GM21576 (cell line): ENCODE results near the gene CBFA2T3.
"Not testable (repeated sequence)": the region's sequence is repeated elsewhere in the genome, so short reads cannot be mapped to it uniquely, and the experiment has no call there.

Experiments
- ATAC-seq: cut with Tn5 transposase; IDR thresholded peaks from one replicate; pipeline ENCODE4 v1.9.1; 2021; ENCODE audit warnings: mild to moderate bottlenecking, moderate library complexity; ENCODE audit not compliant: unreplicated experiment

The CBFA2T3 gene

DNA sequence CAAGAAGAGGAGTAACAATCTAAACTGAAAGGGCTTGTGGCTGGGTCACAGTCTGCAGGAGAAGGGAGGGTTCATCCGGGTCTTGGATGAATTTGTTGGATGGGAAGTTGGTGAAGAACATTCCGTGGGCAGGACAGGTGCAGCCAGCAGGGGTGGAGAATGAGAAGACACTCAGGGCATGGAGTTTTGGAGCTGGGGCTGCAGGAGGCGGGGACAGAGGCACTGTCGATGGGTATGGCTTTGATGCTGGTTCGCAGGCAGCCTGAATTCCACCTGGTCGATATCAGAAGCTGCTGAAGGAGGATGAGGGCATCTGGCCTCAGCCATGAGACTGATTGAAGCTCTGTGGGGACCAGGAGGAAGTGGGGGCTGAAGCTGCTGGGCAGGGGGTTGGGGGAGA is 36.1 kb upstream of the CBFA2T3 start:
- ATAC-seq = no peak

DNA sequence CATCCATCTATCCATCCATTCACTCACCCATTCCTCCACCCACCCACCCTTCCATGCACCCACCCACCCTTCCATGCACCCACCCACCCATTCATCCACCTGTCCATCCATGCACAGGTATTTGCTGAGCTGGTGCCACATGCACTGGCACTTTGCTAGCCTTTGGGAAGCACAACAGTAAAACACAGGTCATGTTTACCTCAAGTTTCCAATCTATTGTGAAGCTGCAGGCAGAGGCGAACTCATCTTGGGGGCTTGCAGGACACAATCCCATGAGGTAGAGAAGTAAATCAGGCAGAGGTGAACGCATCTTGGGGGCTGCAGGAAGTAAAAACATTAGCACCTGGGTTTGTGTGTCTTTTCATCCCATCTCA is 35.6 kb upstream of the CBFA2T3 start:
- ATAC-seq = no peak

DNA sequence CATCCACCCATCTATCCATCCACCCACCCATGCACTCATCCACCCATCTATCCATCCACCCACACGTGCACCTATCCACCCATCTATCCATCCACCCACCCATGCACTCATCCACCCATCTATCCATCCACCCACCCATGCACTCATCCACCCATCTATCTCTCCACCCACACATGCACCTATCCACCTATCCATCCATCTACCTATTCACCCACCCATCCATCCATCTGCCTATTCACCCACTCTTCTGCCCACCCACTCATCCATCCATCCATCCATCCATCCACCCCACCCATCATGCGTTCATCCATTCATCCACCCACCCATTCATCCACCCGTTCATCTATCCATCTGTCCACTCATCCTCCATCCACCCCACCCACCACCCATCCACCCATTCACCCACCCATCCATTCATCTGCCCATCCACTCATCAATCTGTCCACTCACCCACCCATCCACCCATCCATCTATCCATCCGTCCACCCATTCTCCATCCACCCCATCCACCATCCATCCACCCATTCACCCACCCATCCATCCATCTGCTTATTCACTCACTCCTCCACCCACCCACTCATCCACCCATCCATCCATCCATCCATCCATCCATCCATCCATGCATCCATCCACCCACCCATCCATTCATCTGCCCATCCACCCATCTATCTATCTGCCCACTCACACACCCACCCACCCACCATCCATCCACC is 35.1 kb upstream of the CBFA2T3 start:
- ATAC-seq = no peak

DNA sequence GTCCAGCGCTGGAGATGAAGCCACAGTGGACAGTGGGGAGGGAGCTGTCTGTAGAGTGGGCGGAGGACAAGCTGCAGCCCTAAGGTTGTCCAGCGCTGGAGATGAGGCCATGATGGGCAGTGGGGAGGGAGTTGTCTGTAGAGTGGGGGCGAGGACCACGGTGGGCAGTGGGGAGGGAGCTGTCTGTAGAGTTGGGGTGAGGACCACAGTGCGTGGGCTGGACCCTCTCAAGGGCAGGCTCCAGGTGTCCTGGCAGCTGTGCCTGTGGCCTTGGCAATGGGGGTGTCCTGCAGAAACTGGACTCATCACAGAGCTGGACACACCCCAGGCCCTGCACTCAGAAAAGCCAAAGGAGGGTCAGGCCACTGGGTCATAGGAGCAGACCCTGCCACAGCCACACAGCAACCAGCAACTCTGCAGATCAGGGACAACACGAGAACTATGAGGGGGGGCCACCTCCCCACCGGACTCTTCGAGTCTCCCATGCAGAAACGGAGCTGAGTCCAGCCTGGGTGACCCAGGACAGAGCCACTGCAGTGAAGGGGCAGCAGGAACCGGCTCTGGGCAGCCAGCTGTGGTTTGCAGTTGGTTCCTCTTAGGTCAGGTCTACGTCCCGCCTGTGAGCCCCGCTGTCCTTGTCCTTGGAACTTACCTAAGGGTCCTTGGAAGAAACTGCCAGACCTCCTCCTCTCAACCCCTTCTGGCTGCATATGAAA is 33.4 kb upstream of the CBFA2T3 start:
- no peak for ATAC-seq

DNA sequence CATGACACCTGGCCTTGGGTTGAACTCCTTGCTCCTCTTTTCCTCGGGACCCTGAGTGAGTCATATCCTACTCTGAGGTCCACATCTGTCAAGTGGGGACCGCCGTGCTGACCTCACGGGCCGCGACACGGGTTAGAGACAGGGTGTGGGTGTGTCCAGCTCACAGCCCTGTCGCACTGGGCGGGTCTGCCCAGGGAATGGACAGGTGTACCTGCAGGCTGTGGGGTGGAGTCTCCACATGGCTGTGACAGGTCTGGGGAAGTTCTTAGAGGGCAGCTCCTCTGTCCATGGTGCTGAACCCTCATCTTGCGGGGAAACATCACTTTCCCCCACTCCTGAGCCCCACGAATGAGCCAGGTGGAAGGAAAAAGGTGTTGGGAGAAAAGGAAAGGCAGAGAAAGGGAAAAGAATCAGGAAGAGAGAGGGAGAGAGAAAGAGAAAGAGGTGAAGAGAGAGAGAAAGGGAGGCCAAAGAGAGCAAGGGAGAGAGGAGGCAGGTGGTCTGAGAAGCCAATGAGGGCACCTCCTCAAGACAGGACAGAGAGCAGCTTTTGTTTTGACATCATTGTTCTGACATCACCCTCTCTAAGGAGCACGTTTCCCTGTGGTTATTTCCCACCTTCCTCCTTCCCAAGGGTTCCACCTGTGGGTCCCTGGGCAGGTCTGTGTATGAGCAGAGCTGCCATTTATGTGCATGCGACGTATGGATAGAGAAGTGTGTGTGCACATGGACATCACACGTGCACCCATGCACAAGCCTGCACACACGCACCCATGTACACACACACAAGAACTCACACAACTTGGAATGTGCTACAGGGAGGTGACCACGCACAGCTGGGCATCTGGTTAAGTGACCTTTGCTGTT is 32.6 kb upstream of the CBFA2T3 start:
- no peak for ATAC-seq

DNA sequence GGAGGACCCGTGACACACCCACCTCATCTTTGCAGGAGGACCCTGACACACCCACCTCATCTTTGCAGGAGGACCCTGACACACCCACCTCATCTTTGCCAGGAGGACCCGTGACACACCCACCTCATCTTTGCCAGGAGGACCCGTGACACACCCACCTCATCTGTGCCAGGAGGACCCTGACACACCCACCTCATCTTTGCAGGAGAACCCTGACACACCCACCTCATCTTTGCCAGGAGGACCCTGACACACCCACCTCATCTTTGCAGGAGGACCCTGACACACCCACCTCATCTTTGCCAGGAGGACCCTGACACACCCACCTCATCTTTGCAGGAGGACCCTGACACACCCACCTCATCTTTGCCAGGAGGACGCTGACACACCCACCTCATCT is 31.8 kb upstream of the CBFA2T3 start:
- ATAC-seq = not testable (repeated sequence)

DNA sequence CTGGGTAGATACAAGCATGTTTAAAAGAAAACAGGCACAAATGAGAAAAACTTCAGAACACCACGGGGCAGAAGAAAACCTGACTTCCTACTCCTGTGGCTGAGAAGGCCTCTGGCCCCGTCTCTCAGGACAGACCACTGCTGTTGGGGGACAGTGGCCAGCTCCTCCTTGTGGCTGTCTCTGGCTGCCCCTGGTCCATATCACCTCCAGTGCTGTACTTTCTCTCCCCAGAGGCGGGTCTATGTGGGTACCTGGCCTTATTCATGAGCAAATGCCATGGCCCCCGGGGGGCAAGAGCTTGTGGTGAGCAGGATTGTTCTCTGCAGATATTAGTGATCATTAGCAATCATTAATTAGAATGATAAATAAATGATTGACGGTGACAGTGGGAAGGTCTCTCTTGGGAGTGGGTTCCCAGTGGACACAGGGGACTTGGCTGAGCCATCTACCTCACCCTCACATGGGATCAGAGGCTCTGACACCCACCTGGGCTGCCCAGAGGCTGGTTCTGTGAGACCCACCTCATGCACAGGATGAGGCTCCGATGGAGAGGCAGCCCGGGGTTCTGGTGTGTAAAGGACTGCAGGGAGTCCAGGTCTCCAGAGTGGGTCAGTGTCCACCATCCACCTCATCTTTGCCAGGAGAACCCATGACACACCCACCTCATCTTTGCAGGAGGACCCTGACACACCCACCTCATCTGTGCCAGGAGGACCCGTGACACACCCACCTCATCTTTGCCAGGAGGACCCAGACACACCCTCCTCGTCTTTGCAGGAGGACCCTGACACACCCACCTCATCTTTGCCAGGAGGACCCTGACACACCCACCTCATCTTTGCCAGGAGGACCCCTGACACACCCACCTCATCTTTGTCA is 30.6 kb upstream of the CBFA2T3 start:
- no peak for ATAC-seq

DNA sequence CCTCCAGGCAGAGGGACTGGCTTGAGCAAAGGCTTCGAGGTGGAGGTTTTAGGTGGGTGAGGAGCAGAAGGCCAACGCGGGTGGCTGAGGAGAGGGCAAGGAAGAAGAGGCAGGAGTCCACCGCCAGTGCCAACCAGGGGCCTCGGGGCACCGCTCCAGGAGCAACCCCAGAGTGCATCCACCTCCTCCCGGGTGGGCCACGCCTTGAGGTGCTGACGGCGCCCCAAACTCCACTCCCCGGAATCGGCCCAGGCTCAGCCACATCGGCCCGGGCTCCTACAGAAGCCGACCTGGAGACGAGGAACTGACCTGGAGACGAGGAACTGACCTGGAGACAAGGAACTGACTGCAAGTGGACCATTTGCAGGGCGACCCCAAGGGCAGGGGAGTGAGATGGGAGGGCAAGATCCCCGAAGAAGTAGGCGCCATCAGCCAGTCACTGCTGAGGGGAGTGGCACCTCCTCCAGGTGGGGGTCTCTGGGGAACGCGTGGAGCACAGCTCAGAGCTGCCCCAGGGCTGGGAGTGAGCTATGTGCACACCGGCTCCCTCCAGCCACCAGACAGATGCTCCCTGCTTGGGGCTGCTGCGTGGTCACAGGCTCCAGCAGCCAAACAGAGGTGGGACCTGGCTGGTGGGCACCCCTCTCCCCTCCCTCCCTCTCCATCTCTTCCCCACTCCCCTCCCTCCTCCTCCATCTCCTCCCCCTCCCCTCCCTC is 29.2 kb upstream of the CBFA2T3 start:
- no peak for ATAC-seq

DNA sequence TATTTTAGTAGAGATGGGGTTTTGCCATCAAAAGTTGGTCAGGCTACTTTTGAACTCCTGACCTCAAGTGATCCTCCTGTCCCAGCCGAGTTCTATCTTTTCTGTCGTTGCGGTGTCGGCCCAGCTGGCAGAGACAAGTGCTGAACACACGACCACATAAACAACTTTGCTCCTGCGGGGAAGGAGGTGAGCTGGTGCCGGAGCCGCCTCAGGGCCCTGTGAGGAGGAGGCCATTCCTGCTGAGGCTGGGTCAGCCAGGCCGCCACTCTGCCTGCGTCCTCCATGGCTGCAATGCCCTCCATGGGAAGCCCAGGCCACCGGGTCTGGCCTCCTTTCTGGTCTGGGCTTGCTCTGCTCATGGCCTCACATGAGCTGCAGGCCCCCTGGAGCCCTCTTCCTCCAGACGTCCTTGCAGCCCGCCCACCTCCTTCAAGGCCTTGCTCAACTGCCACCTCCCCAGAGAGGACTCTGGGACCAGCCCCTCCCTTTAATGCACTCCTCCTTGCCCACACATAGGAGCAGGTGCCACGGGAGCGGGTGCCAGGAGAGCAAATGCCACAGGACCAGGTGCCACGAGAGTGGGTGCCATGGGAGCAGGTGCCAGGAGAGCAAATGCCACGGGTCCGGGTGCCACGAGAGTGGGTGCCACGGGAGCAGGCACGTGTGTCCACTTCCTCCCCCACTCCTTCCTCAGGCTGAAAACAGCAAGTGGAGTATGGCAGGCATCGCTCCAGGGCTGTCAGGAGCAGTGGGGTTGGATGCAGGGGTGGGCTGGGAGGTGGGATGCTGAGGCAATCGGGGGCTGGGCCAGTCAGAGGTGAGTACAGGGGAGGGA is 28.4 kb upstream of the CBFA2T3 start:
- no peak for ATAC-seq

DNA sequence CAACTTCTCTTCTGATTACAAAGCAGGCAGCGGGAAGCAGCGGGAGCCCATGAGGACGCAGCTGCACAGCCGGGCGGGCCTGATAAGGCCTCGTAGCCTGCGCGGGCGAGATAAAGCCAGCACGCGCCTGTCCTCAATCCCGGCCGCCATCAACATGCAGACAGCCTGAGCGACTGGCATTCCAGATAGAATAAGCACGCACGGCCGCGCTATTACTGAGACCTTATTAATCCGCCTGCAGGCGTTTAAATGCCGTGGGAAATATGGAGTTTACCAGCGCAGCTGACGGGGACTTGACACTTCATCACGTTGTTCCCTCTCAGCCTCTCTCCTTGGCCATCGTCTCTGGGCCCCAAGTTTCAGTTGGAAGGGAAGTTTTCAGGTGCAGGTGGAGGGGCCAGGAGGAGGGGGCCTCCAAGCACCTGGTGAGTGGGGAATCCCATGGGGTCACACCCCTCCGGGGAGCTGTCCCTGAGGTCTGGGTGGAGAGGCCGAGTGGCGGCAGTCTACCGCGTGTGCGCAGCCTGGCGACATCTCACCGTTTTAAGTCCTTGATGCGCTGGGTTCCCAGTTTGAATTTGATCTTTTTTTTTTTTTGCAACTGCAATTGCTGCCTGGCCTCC is 27.3 kb upstream of the CBFA2T3 start:
- ATAC-seq = no peak

DNA sequence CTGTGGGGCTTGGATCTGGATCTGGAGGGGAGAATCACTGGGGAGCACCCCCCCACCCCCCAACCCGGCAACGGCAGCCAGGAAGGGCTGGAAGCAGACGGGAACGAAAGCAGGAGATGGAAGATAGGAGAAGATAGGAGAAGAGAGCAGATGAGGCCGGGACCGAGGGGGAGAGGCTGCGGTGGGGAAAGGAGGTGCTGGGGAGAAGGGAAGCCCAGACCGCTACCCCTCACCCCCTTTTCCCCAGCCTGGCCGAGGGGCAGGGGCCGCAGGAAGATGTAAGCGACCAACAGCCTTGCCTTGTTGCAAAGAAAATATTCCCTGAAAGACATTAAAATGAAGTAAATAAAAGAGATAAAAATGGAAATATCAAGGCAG is 26.8 kb upstream of the CBFA2T3 start:
- no peak for ATAC-seq

DNA sequence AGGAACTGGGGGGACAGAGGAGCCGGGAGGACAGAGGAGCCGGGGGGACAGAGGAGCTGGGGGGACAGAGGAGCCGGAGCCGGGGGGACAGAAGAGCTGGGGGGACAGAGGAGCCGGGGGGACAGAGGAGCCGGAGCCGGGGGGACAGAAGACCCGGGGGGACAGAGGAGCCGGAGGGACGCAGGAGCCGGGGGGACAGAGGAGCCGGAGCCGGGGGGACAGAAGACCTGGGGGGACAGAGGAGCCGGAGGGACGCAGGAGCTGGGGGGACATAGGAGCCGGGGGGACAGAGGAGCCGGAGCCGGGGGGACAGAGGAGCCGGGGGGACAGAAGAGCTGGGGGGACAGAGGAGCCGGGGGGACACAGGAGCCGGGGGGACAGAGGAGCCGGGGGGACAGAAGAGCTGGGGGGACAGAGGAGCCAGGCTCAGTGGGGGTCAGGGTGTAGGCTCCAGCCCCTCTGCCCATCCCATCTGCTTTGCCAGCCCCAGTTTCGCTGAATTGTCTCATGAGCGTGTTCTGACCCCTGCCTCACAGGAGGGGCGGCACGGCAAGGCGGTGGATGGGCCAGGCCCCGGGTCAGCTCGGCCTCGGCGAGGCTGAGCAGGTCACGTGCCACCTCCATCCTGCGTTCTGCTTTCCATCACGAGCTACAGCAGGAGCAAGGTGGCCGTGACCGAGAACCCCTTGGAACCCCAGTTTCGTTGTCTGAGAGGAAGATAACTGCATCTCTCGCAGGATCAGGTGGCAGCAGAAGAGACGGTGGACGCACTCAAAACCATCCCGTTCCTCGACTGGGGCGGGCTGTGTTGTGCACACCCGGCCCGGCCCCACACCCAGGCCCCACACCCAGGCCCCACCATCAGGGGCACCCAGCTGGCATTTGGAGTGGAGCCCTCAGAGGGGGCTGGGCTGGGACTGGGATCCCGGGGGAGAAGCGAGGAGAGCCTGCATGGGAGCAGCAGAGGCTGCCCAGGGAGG is 26.1 kb upstream of the CBFA2T3 start:
- no peak for ATAC-seq

DNA sequence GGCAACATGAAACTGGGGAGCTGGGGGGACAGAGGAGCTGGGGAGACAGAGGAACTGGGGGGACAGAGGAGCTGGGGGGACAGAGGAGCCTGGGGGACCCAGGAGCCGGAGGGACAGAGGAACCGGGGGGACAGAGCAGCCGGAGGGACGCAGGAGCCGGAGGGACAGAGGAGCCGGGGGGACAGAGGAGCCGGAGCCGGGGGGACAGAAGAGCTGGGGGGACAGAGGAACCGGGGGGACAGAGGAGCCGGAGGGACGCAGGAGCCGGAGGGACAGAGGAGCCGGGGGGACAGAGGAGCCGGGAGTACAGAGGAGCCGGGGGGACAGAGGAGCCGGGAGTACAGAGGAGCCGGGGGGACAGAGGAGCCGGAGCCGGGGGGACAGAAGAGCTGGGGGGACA is 25.1 kb upstream of the CBFA2T3 start:
- not testable (repeated sequence) for ATAC-seq

DNA sequence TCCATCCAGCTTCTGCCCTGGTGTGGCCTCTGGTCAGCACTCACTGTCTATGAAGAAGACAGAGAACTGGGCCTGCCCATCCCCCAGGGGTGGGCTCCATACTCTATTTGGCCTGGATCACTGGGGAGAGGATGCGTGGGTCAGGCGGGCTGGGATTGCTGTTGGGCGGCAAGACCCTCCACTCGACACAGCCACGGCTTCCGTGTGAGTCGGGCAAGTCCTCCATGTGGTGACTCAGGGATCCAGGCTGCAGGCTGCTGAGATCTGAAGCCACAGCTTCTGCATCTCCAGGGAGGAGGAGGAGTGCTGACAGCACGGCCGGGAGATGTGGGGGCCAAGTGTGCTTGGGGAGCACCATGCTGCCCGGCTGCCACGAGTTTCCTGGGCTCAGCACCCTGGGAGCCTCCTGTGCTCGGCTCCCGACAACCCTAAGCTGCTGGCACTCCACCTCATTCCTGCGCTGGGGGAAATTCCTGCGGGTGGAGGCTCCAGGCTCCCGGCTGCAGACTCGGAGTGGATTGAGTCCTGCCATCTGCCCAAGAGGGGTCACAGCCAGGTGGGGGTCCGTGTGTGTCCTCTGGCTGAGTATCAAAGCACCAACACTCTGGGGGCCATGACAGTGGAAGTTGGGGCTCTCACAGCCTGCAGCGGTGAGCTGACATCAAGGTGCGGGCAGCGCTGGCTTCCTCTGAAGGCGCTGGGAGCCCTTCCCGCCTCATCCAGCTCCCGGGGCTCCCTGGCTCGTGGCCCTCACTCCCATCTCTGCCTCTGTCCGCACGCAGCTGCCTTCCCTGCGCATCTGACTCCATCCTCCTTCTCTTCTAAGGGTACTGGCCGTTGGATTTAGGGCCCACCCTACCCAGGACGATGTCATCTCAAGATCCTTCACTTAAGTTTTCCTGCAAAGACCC is 24.4 kb upstream of the CBFA2T3 start:
- no peak for ATAC-seq

DNA sequence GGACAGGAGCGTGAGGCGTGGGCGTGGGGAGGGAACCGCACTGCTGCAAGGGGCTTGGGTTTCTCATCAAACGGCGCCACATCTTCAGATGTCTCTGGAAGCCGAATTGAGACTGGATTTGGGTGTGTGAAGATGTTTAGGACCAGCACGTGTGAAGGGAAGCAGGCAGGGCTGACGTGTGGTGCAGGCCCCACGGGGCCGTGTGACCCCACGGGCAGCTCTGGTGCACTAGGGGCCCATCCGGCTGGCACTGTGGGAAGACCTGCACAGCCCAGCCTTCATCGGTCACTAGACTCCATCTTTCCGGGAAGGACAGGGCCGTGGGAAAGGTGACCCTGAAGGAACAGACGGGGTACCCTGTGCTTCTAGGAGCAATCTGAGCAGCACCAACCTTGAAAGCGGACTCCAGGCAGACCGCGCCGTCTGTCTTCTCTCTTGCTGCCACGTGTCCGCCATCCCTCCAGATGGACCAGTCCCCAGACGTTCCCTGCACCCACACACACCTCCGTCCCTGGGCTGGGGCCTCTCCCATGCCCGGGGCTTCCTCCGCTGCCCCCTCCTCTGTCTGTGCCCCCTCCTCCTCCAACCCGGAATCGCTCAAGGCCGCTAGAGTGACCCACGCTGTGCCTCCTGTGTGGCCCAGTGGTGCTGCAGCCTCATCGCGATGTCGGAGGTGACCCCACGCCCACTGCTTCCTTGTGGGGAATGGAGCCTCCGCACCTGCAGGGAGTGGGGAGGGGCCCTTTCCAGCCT is 23.4 kb upstream of the CBFA2T3 start:
- ATAC-seq = no peak
